SJCRH30 (cell line): ENCODE data around the gene DACH2. TPM values are rescaled to one million over a fixed set of nuclear protein-coding genes. Genes with fewer than 3 reads are reported as not detected.

Source experiments
- DNase-seq, 2 experiments: peaks; one replicate each; pipeline ENCODE4 v3.0.0-alpha.2; 2015 to 2020
- H3K27ac ChIP-seq: fragments of 250-450 bp; sonication (Bioruptor Pico); 2 replicates; pipeline ENCODE4 v1.5.1; 2020; ENCODE audit warnings: mild to moderate bottlenecking, moderate library complexity
- H3K27me3 ChIP-seq: fragments of 250-450 bp; sonication (Bioruptor Pico); 2 replicates; pipeline ENCODE4 v1.5.1; 2020; ENCODE audit warnings: mild to moderate bottlenecking, moderate library complexity
- H3K36me3 ChIP-seq: fragments of 250-450 bp; sonication (Bioruptor Pico); 2 replicates; pipeline ENCODE4 v1.5.1; 2020; ENCODE audit warnings: mild to moderate bottlenecking, moderate library complexity
- H3K4me1 ChIP-seq: fragments of 250-450 bp; sonication (Bioruptor Pico); 2 replicates; pipeline ENCODE4 v1.5.1; 2020; ENCODE audit warnings: mild to moderate bottlenecking, moderate library complexity
- H3K4me3 ChIP-seq: fragments of 250-450 bp; sonication (Bioruptor Pico); 2 replicates; pipeline ENCODE4 v1.5.1; 2020; ENCODE audit warnings: mild to moderate bottlenecking, moderate library complexity
- H3K9me3 ChIP-seq: fragments of 250-450 bp; sonication (Bioruptor Pico); replicated peaks from 2 replicates; pipeline ENCODE4 v1.5.1; 2020; ENCODE audit warnings: mild to moderate bottlenecking, moderate library complexity
- total RNA-seq: library from RNA; depleted of rRNA; stranded (reverse); fragments of >200 nt; shearing (Covaris generic); gene quantifications from 2 replicates; pipeline ENCODE4 v1.2.3, GENCODE V29; 2014; rRNA removed

DACH2 gene
- total RNA-seq, 1 experiment from 2014 or later, result not detected

- no peaks in the 10 kb centered on the region for H3K36me3 ChIP-seq
- peak; percentile 1 to 38 for DNase-seq
- H3K27me3 ChIP-seq, result no peaks in the 10 kb centered on the region
- H3K4me3 ChIP-seq, result no peak overlapping the region
- H3K9me3 ChIP-seq, result no peaks in the 10 kb centered on the region
- H3K4me1 ChIP-seq, result no peaks in the 10 kb centered on the region
- H3K27ac ChIP-seq, result no peak overlapping the region
Observed at GRCh38 chrX:86806786-86807185, 658.5 kb downstream of the DACH2 start.

- Histone ChIP-seq H3K4me1 (no peaks in the 10 kb centered on the region), H3K36me3 (no peaks in the 10 kb centered on the region), H3K27me3 (no peaks in the 10 kb centered on the region), H3K27ac (no peak overlapping the region), H3K9me3 (no peaks in the 10 kb centered on the region), H3K4me3 (no peak overlapping the region)
- no peak for DNase-seq
Observed at GRCh38 chrX:86809651-86810050, 661.4 kb downstream of the DACH2 start.

DNA sequence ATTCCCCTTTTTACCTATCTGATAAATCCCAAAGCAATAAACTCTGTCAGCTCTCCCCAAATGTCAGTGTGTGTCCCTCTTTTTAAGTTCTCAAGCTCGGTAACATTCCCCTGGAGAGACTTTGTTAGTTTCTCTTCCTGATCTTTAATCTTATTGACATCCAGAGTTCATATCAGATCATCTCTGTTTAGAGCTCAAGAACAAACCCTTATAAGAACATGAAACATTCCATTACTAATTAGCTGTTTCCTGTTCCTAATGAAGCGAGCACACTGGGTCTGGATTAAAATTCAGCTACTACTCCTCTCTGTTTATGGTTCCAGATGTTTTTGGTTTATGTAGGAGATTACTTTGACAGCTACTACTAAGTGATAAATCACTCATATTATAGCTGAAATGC, 681.5 kb downstream of the DACH2 start:
- H3K27me3 ChIP-seq, result no peaks in the 10 kb centered on the region
- H3K36me3 ChIP-seq, result no peaks in the 10 kb centered on the region
- no peak overlapping the region for H3K27ac ChIP-seq
- no peaks in the 10 kb centered on the region for H3K9me3 ChIP-seq
- DNase-seq, result no peak
- H3K4me3 ChIP-seq, result no peak overlapping the region
- no peaks in the 10 kb centered on the region for H3K4me1 ChIP-seq

DNA sequence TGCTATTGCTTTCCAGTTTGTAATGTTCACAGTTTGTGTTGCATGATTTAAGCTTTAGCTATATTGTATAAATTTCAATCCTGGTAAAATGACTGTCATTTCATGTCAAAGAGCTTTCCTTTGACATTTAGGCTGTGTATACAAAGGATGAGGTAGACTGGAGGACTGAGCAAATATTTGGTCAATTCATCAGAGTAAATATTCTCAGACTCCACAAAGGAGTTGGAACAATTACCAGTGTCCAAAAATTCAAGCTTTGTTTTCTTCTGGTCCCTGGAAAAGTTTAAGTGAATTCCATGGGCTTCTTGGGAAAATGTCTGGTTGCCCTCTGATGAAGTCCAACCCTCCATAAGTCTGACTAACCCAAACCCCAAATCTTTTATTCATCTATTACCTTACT, 682.4 kb downstream of the DACH2 start:
- H3K27ac ChIP-seq, result no peak overlapping the region
- H3K36me3 ChIP-seq, result no peaks in the 10 kb centered on the region
- H3K27me3 ChIP-seq, result no peaks in the 10 kb centered on the region
- DNase-seq, result no peak
- no peaks in the 10 kb centered on the region for H3K4me1 ChIP-seq
- H3K4me3 ChIP-seq, result no peak overlapping the region
- no peaks in the 10 kb centered on the region for H3K9me3 ChIP-seq

GRCh38 chrX:86845101-86845500, 696.9 kb downstream of the DACH2 start:
- H3K4me1 ChIP-seq, result no peaks in the 10 kb centered on the region
- no peaks in the 10 kb centered on the region for H3K36me3 ChIP-seq
- H3K27ac ChIP-seq, result no peak overlapping the region
- no peaks in the 10 kb centered on the region for H3K9me3 ChIP-seq
- H3K4me3 ChIP-seq, result no peak overlapping the region
- no peaks in the 10 kb centered on the region for H3K27me3 ChIP-seq
- DNase-seq, result no peak

Other genes starting within 250 kb of the DACH2 start
- 15.4 and 15.6 TPM in 2 replicates for gene CHM, start 100.9 kb upstream of the DACH2 start, total RNA-seq